ENCODE measurements around the gene CHRNB4. TPM values are rescaled to one million over a fixed set of nuclear protein-coding genes. Genes with fewer than 3 reads are reported as not detected.
"Not testable (repeated sequence)": the region's sequence is repeated elsewhere in the genome, so short reads cannot be mapped to it uniquely, and the experiment has no call there.

CHRNB4 gene
- total RNA-seq, 1 donor from 2014 or later, result not detected

- DNase-seq (ENCODE audit: low spot score), result no peak
- intact Hi-C loops (cut with micrococcal nuclease), result no loop called here
- Mint-ChIP-seq H3K27ac (no peak overlapping the region), H3K4me1 (ENCODE audit: low read depth) (no peaks in the 10 kb centered on the region), H3K27me3 (ENCODE audit: insufficient read depth) (peaks cover 26% of the 10 kb centered on the region), H3K9me3 (no peaks in the 10 kb centered on the region), H3K4me3 (no peak overlapping the region), H3K36me3 (ENCODE audit: low read depth) (no peaks in the 10 kb centered on the region)
Observed at GRCh38 chr15:78615151-78615589, 25.8 kb downstream of the CHRNB4 start.

- Mint-ChIP-seq H3K9me3 (no peaks in the 10 kb centered on the region), H3K27me3 (ENCODE audit: insufficient read depth) (peaks cover 20% of the 10 kb centered on the region), H3K4me1 (ENCODE audit: low read depth) (no peaks in the 10 kb centered on the region), H3K4me3 (no peak overlapping the region), H3K27ac (no peak overlapping the region), H3K36me3 (ENCODE audit: low read depth) (no peaks in the 10 kb centered on the region)
- DNase-seq (ENCODE audit: low spot score), result no peak
- intact Hi-C loops (cut with micrococcal nuclease), result no loop called here
Observed at GRCh38 chr15:78614021-78614420, 27.0 kb downstream of the CHRNB4 start.

GRCh38 chr15:78609551-78609950 lies 31.5 kb downstream of the CHRNB4 start:
- H3K27me3 Mint-ChIP-seq (ENCODE audit: insufficient read depth), result peaks cover 13% of the 10 kb centered on the region
- DNase-seq (ENCODE audit: low spot score); H3K36me3 Mint-ChIP-seq (ENCODE audit: low read depth); intact Hi-C loops (cut with micrococcal nuclease); H3K4me3 Mint-ChIP-seq; H3K27ac Mint-ChIP-seq; H3K9me3 Mint-ChIP-seq; H3K4me1 Mint-ChIP-seq (ENCODE audit: low read depth): not testable (repeated sequence)

GRCh38 chr15:78605680-78606079 lies 35.3 kb downstream of the CHRNB4 start:
- peaks cover 8% of the 10 kb centered on the region for H3K27me3 Mint-ChIP-seq (ENCODE audit: insufficient read depth)
- intact Hi-C loops (cut with micrococcal nuclease), result no loop called here
- no peak overlapping the region for H3K4me3 Mint-ChIP-seq
- no peaks in the 10 kb centered on the region for H3K9me3 Mint-ChIP-seq
- no peaks in the 10 kb centered on the region for H3K4me1 Mint-ChIP-seq (ENCODE audit: low read depth)
- no peaks in the 10 kb centered on the region for H3K36me3 Mint-ChIP-seq (ENCODE audit: low read depth)
- no peak overlapping the region for H3K27ac Mint-ChIP-seq
- DNase-seq (ENCODE audit: low spot score), result no peak

- H3K27me3 Mint-ChIP-seq (ENCODE audit: insufficient read depth), result peaks cover 7% of the 10 kb centered on the region
- DNase-seq (ENCODE audit: low spot score), result no peak
- no peaks in the 10 kb centered on the region for H3K36me3 Mint-ChIP-seq (ENCODE audit: low read depth)
- no peaks in the 10 kb centered on the region for H3K4me1 Mint-ChIP-seq (ENCODE audit: low read depth)
- no peak overlapping the region for H3K27ac Mint-ChIP-seq
- H3K4me3 Mint-ChIP-seq, result no peak overlapping the region
- intact Hi-C loops (cut with micrococcal nuclease), result no loop called here
- H3K9me3 Mint-ChIP-seq, result no peaks in the 10 kb centered on the region
Observed at GRCh38 chr15:78605201-78605600, 35.8 kb downstream of the CHRNB4 start.

- Mint-ChIP-seq H3K36me3 (ENCODE audit: low read depth) (no peaks in the 10 kb centered on the region), H3K27ac (no peak overlapping the region), H3K9me3 (no peaks in the 10 kb centered on the region), H3K4me3 (no peak overlapping the region), H3K4me1 (ENCODE audit: low read depth) (no peaks in the 10 kb centered on the region), H3K27me3 (ENCODE audit: insufficient read depth) (peaks cover 4% of the 10 kb centered on the region)
- DNase-seq (ENCODE audit: low spot score), result no peak
- intact Hi-C loops (cut with micrococcal nuclease), result no loop called here
Observed at GRCh38 chr15:78604420-78604819, 36.6 kb downstream of the CHRNB4 start.

- no peak for DNase-seq (ENCODE audit: low spot score)
- Mint-ChIP-seq H3K27ac (no peak overlapping the region), H3K4me3 (no peak overlapping the region), H3K4me1 (ENCODE audit: low read depth) (no peaks in the 10 kb centered on the region), H3K36me3 (ENCODE audit: low read depth) (no peaks in the 10 kb centered on the region), H3K27me3 (ENCODE audit: insufficient read depth) (peaks cover 2% of the 10 kb centered on the region), H3K9me3 (no peaks in the 10 kb centered on the region)
- intact Hi-C loops (cut with micrococcal nuclease), result no loop called here
Observed at GRCh38 chr15:78603467-78603866, 37.5 kb downstream of the CHRNB4 start.

GRCh38 chr15:78599189-78599588 lies 41.8 kb downstream of the CHRNB4 start:
- no peaks in the 10 kb centered on the region for H3K4me1 Mint-ChIP-seq (ENCODE audit: low read depth)
- H3K9me3 Mint-ChIP-seq, result no peaks in the 10 kb centered on the region
- DNase-seq (ENCODE audit: low spot score), result no peak
- no peaks in the 10 kb centered on the region for H3K27me3 Mint-ChIP-seq (ENCODE audit: insufficient read depth)
- H3K36me3 Mint-ChIP-seq (ENCODE audit: low read depth), result no peaks in the 10 kb centered on the region
- no peak overlapping the region for H3K27ac Mint-ChIP-seq
- no peak overlapping the region for H3K4me3 Mint-ChIP-seq
- intact Hi-C loops (cut with micrococcal nuclease), result no loop called here

GRCh38 chr15:78598348-78598747 lies 42.7 kb downstream of the CHRNB4 start:
- intact Hi-C loops (cut with micrococcal nuclease), result no loop called here
- DNase-seq (ENCODE audit: low spot score), result no peak
- Mint-ChIP-seq H3K4me1 (ENCODE audit: low read depth) (no peaks in the 10 kb centered on the region), H3K4me3 (no peak overlapping the region), H3K27ac (no peak overlapping the region), H3K36me3 (ENCODE audit: low read depth) (no peaks in the 10 kb centered on the region), H3K27me3 (ENCODE audit: insufficient read depth) (no peaks in the 10 kb centered on the region), H3K9me3 (no peaks in the 10 kb centered on the region)

GRCh38 chr15:78597583-78597982 lies 43.4 kb downstream of the CHRNB4 start:
- H3K4me3 Mint-ChIP-seq, result no peak overlapping the region
- no peaks in the 10 kb centered on the region for H3K4me1 Mint-ChIP-seq (ENCODE audit: low read depth)
- DNase-seq (ENCODE audit: low spot score), result no peak
- no peaks in the 10 kb centered on the region for H3K27me3 Mint-ChIP-seq (ENCODE audit: insufficient read depth)
- H3K9me3 Mint-ChIP-seq, result no peaks in the 10 kb centered on the region
- no peak overlapping the region for H3K27ac Mint-ChIP-seq
- no peaks in the 10 kb centered on the region for H3K36me3 Mint-ChIP-seq (ENCODE audit: low read depth)
- intact Hi-C loops (cut with micrococcal nuclease), result no loop called here

- no peak overlapping the region for H3K27ac Mint-ChIP-seq
- H3K36me3 Mint-ChIP-seq (ENCODE audit: low read depth), result no peaks in the 10 kb centered on the region
- H3K4me1 Mint-ChIP-seq (ENCODE audit: low read depth), result no peaks in the 10 kb centered on the region
- peaks cover 6% of the 10 kb centered on the region for H3K27me3 Mint-ChIP-seq (ENCODE audit: insufficient read depth)
- no peak for DNase-seq (ENCODE audit: low spot score)
- H3K4me3 Mint-ChIP-seq, result no peak overlapping the region
- intact Hi-C loops (cut with micrococcal nuclease), result no loop called here
- no peaks in the 10 kb centered on the region for H3K9me3 Mint-ChIP-seq
Observed at GRCh38 chr15:78574944-78575343, 66.1 kb downstream of the CHRNB4 start.

Other genes starting within 250 kb of the CHRNB4 start
- 98.0 and 103 TPM in 2 replicates for gene IREB2, start 203.0 kb downstream of the CHRNB4 start, total RNA-seq
- gene HYKK, start 133.6 kb downstream of the CHRNB4 start, total RNA-seq, result 1.2 and 1.4 TPM in 2 replicates
- 317 and 318 TPM in 2 replicates for gene PSMA4, start 100.8 kb downstream of the CHRNB4 start, total RNA-seq
- 6.4 and 10.3 TPM in 2 replicates for gene CHRNA5, start 75.7 kb downstream of the CHRNB4 start, total RNA-seq
- not detected in 2 replicates for gene CHRNA3, start 20.2 kb downstream of the CHRNB4 start, total RNA-seq
- 0.39 and 0.47 TPM in 2 replicates for gene ADAMTS7, start 170.3 kb upstream of the CHRNB4 start, total RNA-seq
- gene MORF4L1, start 231.7 kb upstream of the CHRNB4 start, total RNA-seq, result 270 and 271 TPM in 2 replicates

Measured in activated T-helper 1 cell treated with anti-CD3 and anti-CD28 coated beads, Interleukin-12 subunit alpha, Interleukin-12 subunit beta, Interleukin-2, Interleukin-4 antibody, amounts not matched to agents 30 ng/mL and 10 ng/mL and 1 ng/mL, durations not matched to agents 14 hours and 24 hours and 36 hours (primary cell).